Limb (tissue), 2 donors: ENCODE measurements around the gene MEF2C.

Experiments used
- DNase-seq, 2 donors: peaks; one replicate each; pipeline ENCODE4 v3.0.0-alpha.2; 2016; ENCODE audit errors: extremely low spot score in 2 of 2

The MEF2C gene

GRCh38 chr5:88688984-88689667 is 193.9 kb downstream of the MEF2C start:
- DNase-seq = peak in 1 of 2 donors; percentile 56

GRCh38 chr5:88688156-88688983 is 194.6 kb downstream of the MEF2C start:
- DNase-seq = peak in 1 of 2 donors; percentile 39

GRCh38 chr5:88687373-88687911 is 195.5 kb downstream of the MEF2C start:
- DNase-seq = peak in 1 of 2 donors; percentile 48

- peak in 1 of 2 donors; percentile 52 for DNase-seq
These were observed 196.3 kb downstream of the MEF2C start for GRCh38 chr5:88686726-88687125.

GRCh38 chr5:88685591-88686541 is 197.1 kb downstream of the MEF2C start:
- no peak for DNase-seq

- DNase-seq = peak in 1 of 2 donors; percentile 77
These were observed 199.4 kb downstream of the MEF2C start for GRCh38 chr5:88683506-88684135.

- no peak for DNase-seq
These were observed 200.1 kb downstream of the MEF2C start for GRCh38 chr5:88682881-88683361.

GRCh38 chr5:88682131-88682530 is 200.9 kb downstream of the MEF2C start:
- no peak for DNase-seq

- DNase-seq = no peak
These were observed 201.7 kb downstream of the MEF2C start for GRCh38 chr5:88681211-88681803.

- DNase-seq = peak; percentile 69 to 91
These were observed 202.5 kb downstream of the MEF2C start for GRCh38 chr5:88680253-88681132.

- DNase-seq = no peak
These were observed 203.3 kb downstream of the MEF2C start for GRCh38 chr5:88679638-88680037.

GRCh38 chr5:88678770-88679381 is 204.1 kb downstream of the MEF2C start:
- no peak for DNase-seq

- peak in 1 of 2 donors; percentile 70 for DNase-seq
These were observed 204.8 kb downstream of the MEF2C start for GRCh38 chr5:88677943-88678769.

- no peak for DNase-seq
These were observed 205.5 kb downstream of the MEF2C start for GRCh38 chr5:88677376-88677895.

- no peak for DNase-seq
These were observed 206.2 kb downstream of the MEF2C start for GRCh38 chr5:88676637-88677375.

GRCh38 chr5:88675708-88676636 is 207.0 kb downstream of the MEF2C start:
- DNase-seq = peak in 1 of 2 donors; percentile 79
